ENCODE results near the gene TCERG1L.

GRCh38 chr10:131344747-131345146, 33.2 kb upstream of the TCERG1L start:
- no peak for TF ChIP-seq CTCF (IDR thresholded peaks at IDR 0.05)
- no peak for TF ChIP-seq POLR2A (IDR thresholded peaks at IDR 0.05)

Data from stomach (tissue), 4 donors.